ENCODE results near the gene SLC2A2.

The SLC2A2 gene

GRCh38 chr3:170959457-170959856, 67.1 kb downstream of the SLC2A2 start:
- DNase-seq: no peak
- TF ChIP-seq POLR2A (IDR thresholded peaks at IDR 0.05; ENCODE audit: low read length) (no peak), GATA1 (IDR thresholded peaks at IDR 0.05; ENCODE audit: low read depth, low read length) (no peak)

- TF ChIP-seq POLR2A (IDR thresholded peaks at IDR 0.05; ENCODE audit: low read length): no peak
- TF ChIP-seq GATA1 (IDR thresholded peaks at IDR 0.05; ENCODE audit: low read depth, low read length): no peak
- DNase-seq: no peak
Measured at GRCh38 chr3:170956647-170957046, 69.9 kb downstream of the SLC2A2 start.

- TF ChIP-seq POLR2A (IDR thresholded peaks at IDR 0.05; ENCODE audit: low read length) (no peak), GATA1 (IDR thresholded peaks at IDR 0.05; ENCODE audit: low read depth, low read length) (no peak)
- no peak for DNase-seq
Measured at GRCh38 chr3:170953736-170954135, 72.8 kb downstream of the SLC2A2 start.

- TF ChIP-seq GATA1 (IDR thresholded peaks at IDR 0.05; ENCODE audit: low read depth, low read length) (no peak), POLR2A (IDR thresholded peaks at IDR 0.05; ENCODE audit: low read length) (no peak)
- no peak for DNase-seq
Measured at GRCh38 chr3:170953229-170953628, 73.3 kb downstream of the SLC2A2 start.

- no peak for DNase-seq
- no peak for TF ChIP-seq GATA1 (IDR thresholded peaks at IDR 0.05; ENCODE audit: low read depth, low read length)
- no peak for TF ChIP-seq POLR2A (IDR thresholded peaks at IDR 0.05; ENCODE audit: low read length)
Measured at GRCh38 chr3:170949211-170949610, 77.3 kb downstream of the SLC2A2 start.

- TF ChIP-seq GATA1 (IDR thresholded peaks at IDR 0.05; ENCODE audit: low read depth, low read length) (no peak), POLR2A (IDR thresholded peaks at IDR 0.05; ENCODE audit: low read length) (no peak)
- no peak for DNase-seq
Measured at GRCh38 chr3:170947018-170947769, 79.3 kb downstream of the SLC2A2 start.

Measured in erythroblast (primary cell).